HepG2 (cell line): ENCODE data around the gene DUSP9. TPM values are rescaled to one million over a fixed set of nuclear protein-coding genes. Genes with fewer than 3 reads are reported as not detected.

Source experiments
- ATAC-seq: fragments of 200-7000 bp; cut with Tn5 transposase; 3 replicates; pipeline ENCODE4 v1.9.1; 2020; ENCODE audit warnings: mild to moderate bottlenecking, moderate library complexity
- BruUV-seq: library from RNA; stranded (reverse); fragments of 400-500 nt; replicated peaks from 2 replicates; lab custom pipeline; 2021; lab: Mats Ljungman, UMichigan
- CTCF ChIA-PET: fragments of 300-600 bp; formaldehyde crosslinking; extraction: SDS; loops from one replicate; lab custom pipeline; 2021; ENCODE audit warnings: low total read pairs, inconsistent platforms, low intra/inter-chr PET ratio; lab: Yijun Ruan, JAX
- POLR2A ChIA-PET: fragments of 350-600 bp; sonication (Branson Sonifier 250); formaldehyde crosslinking; loops from one replicate; lab custom pipeline; 2020; ENCODE audit warnings: antibody characterized with exemption, inconsistent platforms; lab: Yijun Ruan, JAX
- DNase-seq: peaks from one replicate; pipeline ENCODE4 v3.0.0-alpha.2; 2015; ENCODE audit warnings: low spot score
- FAIRE-seq: peaks from 3 replicates; lab custom pipeline; 2011; peaks lifted over from hg19 to GRCh38; lab: Jason Lieb, UNC
- H2AFZ ChIP-seq: one replicate; pipeline ENCODE4 v1.6.1; 2011; ENCODE audit warnings: low read length, inconsistent platforms
- H3K27ac ChIP-seq: fragments of 300-600 bp; 3 replicates; pipeline ENCODE4 v1.8.0; 2011; ENCODE audit warnings: mixed run types, mild to moderate bottlenecking, mixed read lengths, low read length, inconsistent platforms; ENCODE audit not compliant: insufficient read depth; ENCODE audit errors: extremely low read length
- H3K27me3 ChIP-seq, 2 experiments: fragments of 200-600 bp in 1 of 2; 2 replicates in 1 of 2; 3 replicates in 1 of 2; pipeline versions ENCODE4 v1.6.0 to v1.8.0; 2011; ENCODE audit warnings: low read length in 2 of 2, mild to moderate bottlenecking in 2 of 2, moderate library complexity in 2 of 2, inconsistent platforms in 1 of 2; ENCODE audit not compliant: insufficient read depth in 2 of 2, control insufficient read depth in 1 of 2
- H3K36me3 ChIP-seq, 2 experiments: fragments of 200-600 bp in 1 of 2; replicated peaks in 1 of 2; 2 replicates in 1 of 2; 3 replicates in 1 of 2; pipeline versions ENCODE4 v1.5.1 to v1.8.0; 2011; ENCODE audit warnings: low read length in 2 of 2, inconsistent platforms in 1 of 2; ENCODE audit not compliant: insufficient read depth in 2 of 2, control insufficient read depth in 1 of 2
- H3K4me1 ChIP-seq: 2 replicates; pipeline ENCODE4 v1.5.1; 2012; ENCODE audit warnings: low read length, inconsistent platforms; ENCODE audit not compliant: insufficient read depth
- H3K4me2 ChIP-seq: 2 replicates; pipeline ENCODE4 v1.6.0; 2011; ENCODE audit warnings: low read depth, low read length, inconsistent platforms
- H3K4me3 ChIP-seq, 3 experiments: fragments of 200-600 bp in 1 of 3; sonication (generic), shearing (Covaris generic) in 1 of 3; replicated peaks in 1 of 3; 2 replicates each; pipeline ENCODE4 v1.5.1; 2011 to 2016; ENCODE audit warnings: low read length in 3 of 3, inconsistent platforms in 2 of 3, low read depth in 2 of 3, mild to moderate bottlenecking in 2 of 3, control low read depth in 1 of 3, mixed read lengths in 1 of 3; ENCODE audit not compliant: insufficient read depth in 1 of 3
- H3K79me2 ChIP-seq: one replicate; pipeline ENCODE4 v1.6.1; 2011; ENCODE audit warnings: low read length, inconsistent platforms; ENCODE audit not compliant: insufficient read depth
- H3K9ac ChIP-seq: 2 replicates; pipeline ENCODE4 v1.6.0; 2011; ENCODE audit warnings: mild to moderate bottlenecking, low read depth, low read length, inconsistent platforms; ENCODE audit not compliant: insufficient read depth
- H3K9me3 ChIP-seq: 2 replicates; pipeline ENCODE4 v1.5.1; 2012; ENCODE audit warnings: mild to moderate bottlenecking, low read length
- H4K20me1 ChIP-seq: 2 replicates; pipeline ENCODE4 v1.6.0; 2011; ENCODE audit warnings: inconsistent platforms, mild to moderate bottlenecking, low read length, moderate library complexity; ENCODE audit not compliant: insufficient read depth
- CAMTA2 ChIP-seq: sonication (generic); formaldehyde crosslinking; IDR thresholded peaks from 2 replicates; pipeline ENCODE4 v1.4.0; 2020; ENCODE audit warnings: mild to moderate bottlenecking, missing genetic modification reagents, borderline replicate concordance
- ZBTB38 ChIP-seq: sonication (generic); formaldehyde crosslinking; IDR thresholded peaks from 2 replicates; pipeline ENCODE4 v1.5.1; 2020; ENCODE audit warnings: mild to moderate bottlenecking, missing genetic modification reagents
- ZNF687 ChIP-seq: sonication (generic); formaldehyde crosslinking; IDR thresholded peaks from 2 replicates; pipeline ENCODE4 v1.5.1; 2020; ENCODE audit warnings: mild to moderate bottlenecking, missing genetic modification reagents, moderate library complexity
- WGBS: methylation state at CpG from one replicate; pipeline ENCODE4 v1.1.6; 2017; ENCODE audit warnings: low lambda C conversion rate; 5-methylcytosine and 5-hydroxymethylcytosine counted together
- in situ Hi-C: cut with HindIII; loops from 2 replicates; pipeline ENCODE4 v1.10.0; 2017; ENCODE audit warnings: low pct_unique_long_range_greater_than_20kb; ENCODE audit not compliant: extremely low pct_ligation_motif_present
- intact Hi-C: fragments of 100-400 bp; cut with micrococcal nuclease; formaldehyde crosslinking; loops from one replicate; pipeline ENCODE4 v1.10.0; 2022; ENCODE audit not compliant: unreplicated experiment
- polyA plus RNA-seq, 8 experiments: library from polyadenylated mRNA; depleted of rRNA in 3 of 8; stranded (reverse) in 7 of 8; unstranded in 1 of 8; fragments of >200 nt; fragmentation: Illumina TruSeq in 4 of 8; extraction: Trizol in 4 of 8; gene quantifications; 2 replicates each; pipeline versions ENCODE4 v1.2.1 to v1.2.3, GENCODE V29; 2011 to 2016; ENCODE audit warnings: low read depth in 4 of 8, missing spikeins in 1 of 8, mixed read lengths in 1 of 8; ENCODE audit not compliant: insufficient read depth in 1 of 8
- total RNA-seq, 5 experiments: library from RNA; depleted of rRNA; stranded (reverse); fragments of >200 nt; fragmentation: Illumina TruSeq; extraction: Trizol; gene quantifications; 2 replicates each; pipeline ENCODE4 v1.2.3, GENCODE V29; 2016; ENCODE audit warnings: low read depth in 1 of 5

The DUSP9 gene
- total and polyA plus RNA-seq, 2 of the 13 experiments (the other 11 are each of a cell fraction or from before 2014, with no cell fraction given), result 235 to 435 TPM

GRCh38 chrX:153674219-153674851, 27.3 kb downstream of the DUSP9 start:
- H3K27me3 ChIP-seq, result no peaks in the 10 kb centered on the region
- H3K4me3 ChIP-seq, result no peak overlapping the region
- ATAC-seq, result no peak
- POLR2A ChIA-PET, result no interaction called here
- TF ChIP-seq ZBTB38 (CRISPR knock-in tag) (0 out of 2 replicates have a peak, but pooled peaks have one; percentile 60), ZNF687 (CRISPR knock-in tag) (peak; percentile 79), CAMTA2 (CRISPR knock-in tag) (no peak)
- H3K9ac ChIP-seq, result no peak overlapping the region
- intact Hi-C loops, result no loop called here
- DNase-seq, result no peak
- no TSS peak for BruUV-seq
- peaks cover 57% of the 10 kb centered on the region for H3K4me1 ChIP-seq
- no peak overlapping the region for H3K4me2 ChIP-seq
- in situ Hi-C loops, result loop anchor here (25.0 kb wide), 1 partner anchor 712 kb away; no protein-coding TSS in a partner anchor
- H3K9me3 ChIP-seq, result no peaks in the 10 kb centered on the region
- no peaks in the 10 kb centered on the region for H3K36me3 ChIP-seq
- H3K27ac ChIP-seq, result no peak overlapping the region
- no peaks in the 10 kb centered on the region for H4K20me1 ChIP-seq
- H3K79me2 ChIP-seq, result no peaks in the 10 kb centered on the region
- WGBS, result 88% methylated on average over 25 of the region's 27 CpGs
- no peak for FAIRE-seq
- no peak overlapping the region for H2AFZ ChIP-seq
- CTCF ChIA-PET, result no interaction called here
